HepG2 (cell line): ENCODE measurements around the gene GSKIP. TPM values are rescaled to one million over a fixed set of nuclear protein-coding genes. Genes with fewer than 3 reads are reported as not detected.

Experiments used
- ATAC-seq: fragments of 200-7000 bp; cut with Tn5 transposase; 3 replicates; pipeline ENCODE4 v1.9.1; 2020; ENCODE audit warnings: mild to moderate bottlenecking, moderate library complexity
- BruUV-seq: library from RNA; stranded (reverse); fragments of 400-500 nt; replicated peaks from 2 replicates; lab custom pipeline; 2021; lab: Mats Ljungman, UMichigan
- CTCF ChIA-PET: fragments of 300-600 bp; formaldehyde crosslinking; extraction: SDS; loops from one replicate; lab custom pipeline; 2021; ENCODE audit warnings: low total read pairs, inconsistent platforms, low intra/inter-chr PET ratio; lab: Yijun Ruan, JAX
- POLR2A ChIA-PET: fragments of 350-600 bp; sonication (Branson Sonifier 250); formaldehyde crosslinking; loops from one replicate; lab custom pipeline; 2020; ENCODE audit warnings: antibody characterized with exemption, inconsistent platforms; lab: Yijun Ruan, JAX
- DNase-seq: peaks from one replicate; pipeline ENCODE4 v3.0.0-alpha.2; 2015; ENCODE audit warnings: low spot score
- FAIRE-seq: peaks from 3 replicates; lab custom pipeline; 2011; peaks lifted over from hg19 to GRCh38; lab: Jason Lieb, UNC
- H2AFZ ChIP-seq: one replicate; pipeline ENCODE4 v1.6.1; 2011; ENCODE audit warnings: low read length, inconsistent platforms
- H3K27ac ChIP-seq: fragments of 300-600 bp; 3 replicates; pipeline ENCODE4 v1.8.0; 2011; ENCODE audit warnings: mixed run types, mild to moderate bottlenecking, mixed read lengths, low read length, inconsistent platforms; ENCODE audit not compliant: insufficient read depth; ENCODE audit errors: extremely low read length
- H3K27me3 ChIP-seq, 2 experiments: fragments of 200-600 bp in 1 of 2; 2 replicates in 1 of 2; 3 replicates in 1 of 2; pipeline versions ENCODE4 v1.6.0 to v1.8.0; 2011; ENCODE audit warnings: low read length in 2 of 2, mild to moderate bottlenecking in 2 of 2, moderate library complexity in 2 of 2, inconsistent platforms in 1 of 2; ENCODE audit not compliant: insufficient read depth in 2 of 2, control insufficient read depth in 1 of 2
- H3K36me3 ChIP-seq, 2 experiments: fragments of 200-600 bp in 1 of 2; replicated peaks in 1 of 2; 2 replicates in 1 of 2; 3 replicates in 1 of 2; pipeline versions ENCODE4 v1.5.1 to v1.8.0; 2011; ENCODE audit warnings: low read length in 2 of 2, inconsistent platforms in 1 of 2; ENCODE audit not compliant: insufficient read depth in 2 of 2, control insufficient read depth in 1 of 2
- H3K4me1 ChIP-seq: 2 replicates; pipeline ENCODE4 v1.5.1; 2012; ENCODE audit warnings: low read length, inconsistent platforms; ENCODE audit not compliant: insufficient read depth
- H3K4me2 ChIP-seq: 2 replicates; pipeline ENCODE4 v1.6.0; 2011; ENCODE audit warnings: low read depth, low read length, inconsistent platforms
- H3K4me3 ChIP-seq, 3 experiments: fragments of 200-600 bp in 1 of 3; sonication (generic), shearing (Covaris generic) in 1 of 3; replicated peaks in 1 of 3; 2 replicates each; pipeline ENCODE4 v1.5.1; 2011 to 2016; ENCODE audit warnings: low read length in 3 of 3, inconsistent platforms in 2 of 3, low read depth in 2 of 3, mild to moderate bottlenecking in 2 of 3, control low read depth in 1 of 3, mixed read lengths in 1 of 3; ENCODE audit not compliant: insufficient read depth in 1 of 3
- H3K79me2 ChIP-seq: one replicate; pipeline ENCODE4 v1.6.1; 2011; ENCODE audit warnings: low read length, inconsistent platforms; ENCODE audit not compliant: insufficient read depth
- H3K9ac ChIP-seq: 2 replicates; pipeline ENCODE4 v1.6.0; 2011; ENCODE audit warnings: mild to moderate bottlenecking, low read depth, low read length, inconsistent platforms; ENCODE audit not compliant: insufficient read depth
- H3K9me3 ChIP-seq: 2 replicates; pipeline ENCODE4 v1.5.1; 2012; ENCODE audit warnings: mild to moderate bottlenecking, low read length
- H4K20me1 ChIP-seq: 2 replicates; pipeline ENCODE4 v1.6.0; 2011; ENCODE audit warnings: inconsistent platforms, mild to moderate bottlenecking, low read length, moderate library complexity; ENCODE audit not compliant: insufficient read depth
- GABPA ChIP-seq, 2 experiments: IDR thresholded peaks; 2 replicates each; pipeline ENCODE4 v1.6.1; 2011 to 2016; ENCODE audit warnings: low read depth in 2 of 2, low read length in 1 of 2, missing biosample characterization in 1 of 2, missing genetic modification characterization in 1 of 2
- STAT6 ChIP-seq: sonication (generic); formaldehyde crosslinking; IDR thresholded peaks from 2 replicates; pipeline ENCODE4 v1.4.0; 2020; ENCODE audit warnings: missing genetic modification reagents, mild to moderate bottlenecking, borderline replicate concordance
- ZBTB3 ChIP-seq: sonication (generic); formaldehyde crosslinking; IDR thresholded peaks from 2 replicates; pipeline ENCODE4 v1.4.0; 2020; ENCODE audit warnings: low read depth, mild to moderate bottlenecking, moderate library complexity, missing genetic modification reagents, borderline replicate concordance
- ZBTB40 ChIP-seq, 2 experiments: fragments of 450-650 bp in 1 of 2; sonication (generic) in 1 of 2; formaldehyde crosslinking in 1 of 2; IDR thresholded peaks; 2 replicates each; pipeline versions ENCODE4 v1.6.1 to v1.8.0; 2016 to 2022; ENCODE audit warnings: antibody characterized with exemption in 1 of 2, mild to moderate bottlenecking in 1 of 2, missing genetic modification reagents in 1 of 2
- ZNF205 ChIP-seq: IDR thresholded peaks from 2 replicates; pipeline ENCODE4 v1.6.1; 2018; ENCODE audit warnings: missing biosample characterization, missing genetic modification reagents
- ZNF234 ChIP-seq: sonication (generic); formaldehyde crosslinking; conservative IDR thresholded peaks from 2 replicates; pipeline ENCODE4 v1.5.1; 2020; ENCODE audit warnings: mild to moderate bottlenecking, missing genetic modification reagents
- WGBS: methylation state at CpG from one replicate; pipeline ENCODE4 v1.1.6; 2017; ENCODE audit warnings: low lambda C conversion rate; 5-methylcytosine and 5-hydroxymethylcytosine counted together
- in situ Hi-C: cut with HindIII; loops from 2 replicates; pipeline ENCODE4 v1.10.0; 2017; ENCODE audit warnings: low pct_unique_long_range_greater_than_20kb; ENCODE audit not compliant: extremely low pct_ligation_motif_present
- intact Hi-C: fragments of 100-400 bp; cut with micrococcal nuclease; formaldehyde crosslinking; loops from one replicate; pipeline ENCODE4 v1.10.0; 2022; ENCODE audit not compliant: unreplicated experiment
- polyA plus RNA-seq, 8 experiments: library from polyadenylated mRNA; depleted of rRNA in 3 of 8; stranded (reverse) in 7 of 8; unstranded in 1 of 8; fragments of >200 nt; fragmentation: Illumina TruSeq in 4 of 8; extraction: Trizol in 4 of 8; gene quantifications; 2 replicates each; pipeline versions ENCODE4 v1.2.1 to v1.2.3, GENCODE V29; 2011 to 2016; ENCODE audit warnings: low read depth in 4 of 8, missing spikeins in 1 of 8, mixed read lengths in 1 of 8; ENCODE audit not compliant: insufficient read depth in 1 of 8
- total RNA-seq, 5 experiments: library from RNA; depleted of rRNA; stranded (reverse); fragments of >200 nt; fragmentation: Illumina TruSeq; extraction: Trizol; gene quantifications; 2 replicates each; pipeline ENCODE4 v1.2.3, GENCODE V29; 2016; ENCODE audit warnings: low read depth in 1 of 5
- TF ChIP-seq, protein P1 (sequence below): sonication (generic); formaldehyde crosslinking; conservative IDR thresholded peaks from 2 replicates; pipeline ENCODE4 v1.4.0; 2020; ENCODE audit warnings: missing genetic modification reagents

The GSKIP gene
- total and polyA plus RNA-seq, 2 of the 13 experiments (the other 11 are each of a cell fraction or from before 2014, with no cell fraction given) = 12.5 to 27.3 TPM

DNA sequence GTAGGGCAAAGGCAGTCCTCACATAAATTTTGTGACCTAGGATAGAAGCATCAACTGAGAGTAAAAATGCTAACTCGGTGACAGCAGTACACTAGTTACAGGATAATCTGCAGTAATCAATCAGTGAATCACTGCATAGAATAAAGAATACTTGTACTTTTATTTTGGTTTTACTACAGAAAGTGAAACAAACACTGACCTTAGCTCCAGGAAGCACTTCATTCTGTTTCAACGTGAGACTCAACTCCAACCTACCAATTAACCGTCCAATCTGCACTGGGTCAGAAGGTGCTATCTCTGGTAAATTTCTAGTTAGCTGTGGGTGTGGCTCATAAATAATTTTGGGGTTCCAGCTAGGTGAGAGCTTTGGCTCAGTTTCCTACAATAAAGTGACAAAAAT lies 22.0 kb upstream of the GSKIP start (continued):
- TF ChIP-seq STAT6 (CRISPR knock-in tag) = no peak
- TF ChIP-seq ZBTB3 (CRISPR knock-in tag) = no peak
- TF ChIP-seq ZNF234 (CRISPR knock-in tag) = no peak
- TF ChIP-seq GABPA (IDR thresholded peaks at IDR 0.05; ENCODE audit: low read depth, low read length) = no peak
- TF ChIP-seq GABPA (CRISPR knock-in tag; IDR thresholded peaks at IDR 0.05; ENCODE audit: low read depth) = no peak
- TF ChIP-seq, protein P1, sequence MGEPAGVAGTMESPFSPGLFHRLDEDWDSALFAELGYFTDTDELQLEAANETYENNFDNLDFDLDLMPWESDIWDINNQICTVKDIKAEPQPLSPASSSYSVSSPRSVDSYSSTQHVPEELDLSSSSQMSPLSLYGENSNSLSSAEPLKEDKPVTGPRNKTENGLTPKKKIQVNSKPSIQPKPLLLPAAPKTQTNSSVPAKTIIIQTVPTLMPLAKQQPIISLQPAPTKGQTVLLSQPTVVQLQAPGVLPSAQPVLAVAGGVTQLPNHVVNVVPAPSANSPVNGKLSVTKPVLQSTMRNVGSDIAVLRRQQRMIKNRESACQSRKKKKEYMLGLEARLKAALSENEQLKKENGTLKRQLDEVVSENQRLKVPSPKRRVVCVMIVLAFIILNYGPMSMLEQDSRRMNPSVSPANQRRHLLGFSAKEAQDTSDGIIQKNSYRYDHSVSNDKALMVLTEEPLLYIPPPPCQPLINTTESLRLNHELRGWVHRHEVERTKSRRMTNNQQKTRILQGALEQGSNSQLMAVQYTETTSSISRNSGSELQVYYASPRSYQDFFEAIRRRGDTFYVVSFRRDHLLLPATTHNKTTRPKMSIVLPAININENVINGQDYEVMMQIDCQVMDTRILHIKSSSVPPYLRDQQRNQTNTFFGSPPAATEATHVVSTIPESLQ (CRISPR knock-in tag) = no peak

DNA sequence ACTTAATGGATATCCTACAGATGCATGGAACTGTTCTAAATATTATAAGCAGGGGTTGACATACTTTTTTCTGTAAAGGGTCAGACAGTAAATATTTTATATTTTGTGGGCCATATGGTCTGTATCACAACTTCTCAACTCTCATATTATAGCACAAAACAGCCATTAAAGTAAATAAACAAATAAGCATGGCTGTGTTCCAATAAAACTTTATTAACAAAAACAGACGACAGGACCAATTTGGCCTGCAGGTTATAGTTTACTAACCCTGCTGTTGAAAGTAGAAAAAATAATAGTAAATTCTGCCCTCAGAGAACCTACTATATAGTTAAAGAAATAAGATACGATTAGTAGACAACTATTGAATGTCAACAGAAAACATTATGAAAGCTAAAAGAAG lies 17.7 kb upstream of the GSKIP start:
- Histone ChIP-seq H3K9me3 (no peaks in the 10 kb centered on the region), H3K27ac (no peak overlapping the region), H3K4me3 (no peak overlapping the region), H2AFZ (no peak overlapping the region)
- intact Hi-C loops (no loop called here), in situ Hi-C loops (no loop called here)
- POLR2A ChIA-PET = no interaction called here
- FAIRE-seq = no peak
- TF ChIP-seq ZNF205 (CRISPR knock-in tag) (no peak), ZBTB40 (IDR thresholded peaks at IDR 0.05) (peak; percentile 55), ZBTB40 (CRISPR knock-in tag; IDR thresholded peaks at IDR 0.05) (no peak; the same call in 1 of the 2 replicates)
- TF ChIP-seq, all 625 proteins: peak for 1
- no peaks in the 10 kb centered on the region for H3K27me3 ChIP-seq
- CTCF ChIA-PET = no interaction called here
- no peaks in the 10 kb centered on the region for H3K4me1 ChIP-seq
- WGBS = 95% methylated on average over 2 of the region's 2 CpGs
- H4K20me1 ChIP-seq = no peaks in the 10 kb centered on the region
- no peak overlapping the region for H3K4me2 ChIP-seq
- no peak overlapping the region for H3K9ac ChIP-seq
- 0 out of 5 replicates have a peak, but pooled peaks cover 0 to 5% of the 10 kb centered on the region in 2 experiments for H3K36me3 ChIP-seq
- DNase-seq (no peak), ATAC-seq (no peak)
- H3K79me2 ChIP-seq = no peaks in the 10 kb centered on the region
- no TSS peak for BruUV-seq
